ENCODE data around the gene C5orf58.

Gene C5orf58

GRCh38 chr5:170261528-170262043 lies 28.8 kb downstream of the C5orf58 start:
- DNase-seq: no peak

- no peak for DNase-seq
Observed at GRCh38 chr5:170262061-170263045, 29.6 kb downstream of the C5orf58 start.

GRCh38 chr5:170263906-170264305 lies 31.1 kb downstream of the C5orf58 start:
- no peak for DNase-seq

- no peak for DNase-seq
Observed at GRCh38 chr5:170265522-170265921, 32.7 kb downstream of the C5orf58 start.

GRCh38 chr5:170266570-170267381 lies 34.0 kb downstream of the C5orf58 start:
- DNase-seq: peak; percentile 79

GRCh38 chr5:170267431-170268152 lies 34.8 kb downstream of the C5orf58 start:
- peak; percentile 88 for DNase-seq

- no peak for DNase-seq
Observed at GRCh38 chr5:170268153-170268689, 35.4 kb downstream of the C5orf58 start.

- no peak for DNase-seq
Observed at GRCh38 chr5:170268884-170269283, 36.1 kb downstream of the C5orf58 start.

GRCh38 chr5:170269579-170269978 lies 36.8 kb downstream of the C5orf58 start:
- peak; percentile 65 for DNase-seq

GRCh38 chr5:170270293-170271069 lies 37.7 kb downstream of the C5orf58 start:
- no peak for DNase-seq

GRCh38 chr5:170273968-170274710 lies 41.4 kb downstream of the C5orf58 start:
- DNase-seq: peak; percentile 72

GRCh38 chr5:170275376-170275994 lies 42.7 kb downstream of the C5orf58 start:
- peak; percentile 40 for DNase-seq

- DNase-seq: no peak
Observed at GRCh38 chr5:170276140-170276539, 43.4 kb downstream of the C5orf58 start.

GRCh38 chr5:170277867-170278281 lies 45.1 kb downstream of the C5orf58 start:
- no peak for DNase-seq

GRCh38 chr5:170278611-170279458 lies 46.0 kb downstream of the C5orf58 start:
- peak; percentile 90 for DNase-seq

- DNase-seq: no peak
Observed at GRCh38 chr5:170279459-170279817, 46.7 kb downstream of the C5orf58 start.

GRCh38 chr5:170280011-170280493 lies 47.3 kb downstream of the C5orf58 start:
- no peak for DNase-seq

GRCh38 chr5:170283296-170283695 lies 50.5 kb downstream of the C5orf58 start:
- no peak for DNase-seq

- no peak for DNase-seq
Observed at GRCh38 chr5:170284231-170284630, 51.4 kb downstream of the C5orf58 start.
